Right ventricle myocardium superior (tissue), 1 donor: Measurements from ENCODE around the gene NFX1. TPM values are rescaled to one million over a fixed set of nuclear protein-coding genes. Genes with fewer than 3 reads are reported as not detected.
"Not testable (repeated sequence)": the region's sequence is repeated elsewhere in the genome, so short reads cannot be mapped to it uniquely, and the experiment has no call there.

Experiments used
- ATAC-seq: fragments of 200-7000 bp; cut with Tn5 transposase; one replicate; pipeline ENCODE4 v1.9.1; 2020; ENCODE audit warnings: mild to moderate bottlenecking; ENCODE audit not compliant: poor library complexity
- DNase-seq: peaks from one replicate; pipeline ENCODE4 v3.0.0-alpha.2; 2020
- intact Hi-C: fragments of 100-400 bp; cut with DNase I; formaldehyde crosslinking; loops from one replicate; pipeline ENCODE4 v1.11.2; 2022
- total RNA-seq: library from RNA; stranded (reverse); fragmentation: NEBNext Ultra II Directional; extraction: Animal tissue kit (Norgen Biotek cat#: 25700); gene quantifications from one replicate; pipeline ENCODE4 v1.2.1, GENCODE V29; 2021
- donor health status: DM: no; HTN: yes; CAD: no; lungs with severe emphysema.

The NFX1 gene
- total RNA-seq, 1 donor from 2014 or later: 26.2 TPM

DNA sequence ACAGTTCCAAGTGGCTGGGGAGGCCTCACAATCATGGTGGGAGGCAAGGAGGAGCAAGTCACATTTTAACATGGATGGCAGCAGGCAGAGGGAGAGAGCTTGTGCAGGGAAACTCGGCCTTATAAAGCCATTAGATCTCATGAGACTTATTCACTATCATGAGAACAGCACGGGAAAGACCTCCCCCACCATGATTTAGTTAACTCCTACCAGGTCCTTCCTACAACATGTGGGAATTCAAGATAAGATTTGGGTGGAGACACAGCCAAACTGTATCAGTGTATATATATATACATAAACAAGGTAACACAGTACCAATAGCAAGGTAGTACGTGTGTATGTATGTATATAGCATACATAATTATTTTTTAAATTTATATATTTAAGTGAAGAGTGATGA, 50.9 kb downstream of the NFX1 start:
- ATAC-seq (no peak), DNase-seq (no peak)
- intact Hi-C loops: no loop called here

DNA sequence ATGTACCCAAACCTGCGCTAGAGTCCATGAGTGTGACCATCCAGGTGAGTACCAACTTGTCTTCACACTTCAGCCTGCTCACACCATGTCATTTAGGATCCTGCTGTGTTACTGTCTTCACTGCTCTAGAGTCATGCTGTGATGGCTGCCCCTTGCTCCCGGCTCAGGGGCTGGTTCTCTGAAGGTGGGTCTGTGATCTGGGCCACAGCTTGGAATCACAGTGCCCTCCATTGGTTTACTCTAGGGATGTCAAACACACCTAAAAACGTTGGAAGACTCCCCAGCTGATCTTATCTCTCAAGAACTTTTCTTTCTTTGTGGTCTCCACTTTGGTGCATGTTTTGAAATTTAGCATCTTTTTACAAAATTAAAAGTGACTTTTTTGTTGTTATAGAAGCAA, 53.8 kb downstream of the NFX1 start:
- intact Hi-C loops: no loop called here
- DNase-seq (no peak), ATAC-seq (no peak)

DNA sequence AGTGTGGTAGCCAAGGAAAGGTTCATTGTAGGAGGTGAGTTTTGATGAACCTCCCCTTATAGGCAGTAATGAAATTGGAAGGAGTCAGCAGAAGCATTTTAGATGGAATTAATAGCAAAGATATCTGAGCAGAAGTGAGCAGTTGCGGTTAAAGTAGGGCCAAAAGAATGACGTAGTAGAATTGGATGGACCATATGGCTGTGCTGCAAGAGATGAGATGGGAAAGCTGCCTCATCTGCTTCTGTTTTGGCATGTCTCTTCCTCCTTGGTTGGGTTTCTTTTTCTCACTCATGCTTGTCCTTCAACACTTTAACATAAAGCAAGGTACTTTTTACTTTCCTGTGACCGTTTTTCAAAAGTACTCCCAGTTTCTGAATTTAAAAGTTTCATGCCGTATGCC, 56.2 kb downstream of the NFX1 start:
- intact Hi-C loops: no loop called here
- ATAC-seq (no peak), DNase-seq (no peak)

- intact Hi-C loops: no loop called here
- DNase-seq: no peak
- no peak for ATAC-seq
These were observed 58.7 kb downstream of the NFX1 start for GRCh38 chr9:33348998-33349397.

- intact Hi-C loops: no loop called here
- DNase-seq (no peak), ATAC-seq (peak; percentile 6)
These were observed 59.4 kb downstream of the NFX1 start for GRCh38 chr9:33349743-33350142.

DNA sequence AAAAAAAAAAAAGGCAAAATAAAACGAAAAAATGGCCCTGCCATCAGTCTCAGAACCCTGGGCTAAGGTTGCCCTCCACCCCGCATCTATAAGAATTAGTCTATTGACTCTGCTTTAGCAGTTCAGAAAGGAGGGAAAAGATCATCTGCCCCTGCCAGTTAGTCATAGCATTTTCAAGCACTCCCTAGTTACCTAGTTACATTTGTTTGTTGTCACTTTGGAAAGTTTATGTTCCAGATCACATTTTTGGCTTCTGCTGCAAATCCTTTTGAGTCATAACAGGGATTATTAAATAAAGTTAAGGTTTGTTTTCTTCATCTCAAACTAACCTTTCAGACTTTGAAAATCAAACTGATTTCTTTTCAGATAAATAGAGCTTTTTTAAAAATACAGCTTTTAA, 60.0 kb downstream of the NFX1 start:
- ATAC-seq (peak; percentile 76), DNase-seq (no peak)
- intact Hi-C loops: no loop called here

DNA sequence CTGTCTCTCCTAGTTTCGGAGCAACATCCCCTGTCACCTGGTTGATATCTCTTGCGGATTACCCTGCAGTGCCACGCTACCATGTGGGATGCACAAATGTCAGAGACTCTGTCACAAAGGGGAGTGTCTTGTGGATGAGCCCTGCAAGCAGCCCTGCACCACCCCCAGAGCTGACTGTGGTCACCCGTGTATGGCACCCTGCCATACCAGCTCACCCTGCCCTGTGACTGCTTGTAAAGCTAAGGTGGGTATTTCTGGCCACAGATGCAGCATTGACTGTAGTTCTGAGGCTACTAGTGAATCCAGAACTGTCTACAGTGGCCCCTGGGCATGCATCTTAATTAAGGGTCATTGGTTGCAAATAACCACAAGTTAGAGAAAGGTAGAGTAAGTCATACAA, 61.2 kb downstream of the NFX1 start:
- DNase-seq (no peak), ATAC-seq (peak; percentile 32)
- intact Hi-C loops: no loop called here

GRCh38 chr9:33354651-33355211, 64.4 kb downstream of the NFX1 start:
- DNase-seq: no peak
- ATAC-seq: no peak
- intact Hi-C loops: no loop called here

- intact Hi-C loops: no loop called here
- no peak for ATAC-seq
These were observed 65.6 kb downstream of the NFX1 start for GRCh38 chr9:33355933-33356332.

GRCh38 chr9:33358641-33359040, 68.3 kb downstream of the NFX1 start:
- intact Hi-C loops, DNase-seq, ATAC-seq: not testable (repeated sequence)

More at GRCh38 chr9:33355933-33356332, 65.6 kb downstream of the NFX1 start:
- DNase-seq: no peak

GRCh38 chr9:33364127-33364526, 73.8 kb downstream of the NFX1 start:
- ATAC-seq: no peak
- DNase-seq: no peak
- intact Hi-C loops: no loop called here

GRCh38 chr9:33364814-33365213, 74.5 kb downstream of the NFX1 start:
- intact Hi-C loops: not testable (repeated sequence)

GRCh38 chr9:33366979-33367480, 76.7 kb downstream of the NFX1 start:
- intact Hi-C loops: no loop called here
- ATAC-seq: no peak

More at GRCh38 chr9:33364814-33365213, 74.5 kb downstream of the NFX1 start:
- not testable (repeated sequence) for DNase-seq, ATAC-seq

DNA sequence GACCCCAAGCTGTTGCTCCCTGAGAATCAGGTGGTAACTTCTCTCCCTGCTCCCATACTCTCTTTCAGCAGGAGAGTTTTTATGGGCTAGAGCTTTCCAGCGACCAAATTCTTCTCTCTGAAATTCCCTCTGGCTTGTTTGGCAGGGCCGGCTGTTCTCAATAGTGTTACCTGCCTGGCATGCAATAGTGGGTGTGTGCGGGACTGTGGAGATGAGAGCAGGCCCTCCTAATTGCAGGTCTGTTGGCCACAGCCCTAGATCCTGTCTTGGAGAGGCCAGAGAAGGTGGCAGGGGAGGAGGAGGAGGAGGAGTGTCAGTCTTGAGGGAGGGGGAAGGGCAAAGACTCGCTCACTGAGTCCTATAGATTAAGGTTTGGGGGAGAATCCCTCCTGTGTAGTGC, 82.6 kb downstream of the NFX1 start:
- no peak for DNase-seq
- ATAC-seq: no peak
- intact Hi-C loops: loop anchor here (10.0 kb wide), 1 partner anchor 92 kb away; no protein-coding TSS in a partner anchor

More at GRCh38 chr9:33366979-33367480, 76.7 kb downstream of the NFX1 start:
- no peak for DNase-seq

GRCh38 chr9:33374190-33374589, 83.9 kb downstream of the NFX1 start:
- ATAC-seq (no peak), DNase-seq (no peak)
- intact Hi-C loops: loop anchor here (2.0 to 10.0 kb wide), 2 partner anchors 41 to 91 kb away; no protein-coding TSS in a partner anchor

DNA sequence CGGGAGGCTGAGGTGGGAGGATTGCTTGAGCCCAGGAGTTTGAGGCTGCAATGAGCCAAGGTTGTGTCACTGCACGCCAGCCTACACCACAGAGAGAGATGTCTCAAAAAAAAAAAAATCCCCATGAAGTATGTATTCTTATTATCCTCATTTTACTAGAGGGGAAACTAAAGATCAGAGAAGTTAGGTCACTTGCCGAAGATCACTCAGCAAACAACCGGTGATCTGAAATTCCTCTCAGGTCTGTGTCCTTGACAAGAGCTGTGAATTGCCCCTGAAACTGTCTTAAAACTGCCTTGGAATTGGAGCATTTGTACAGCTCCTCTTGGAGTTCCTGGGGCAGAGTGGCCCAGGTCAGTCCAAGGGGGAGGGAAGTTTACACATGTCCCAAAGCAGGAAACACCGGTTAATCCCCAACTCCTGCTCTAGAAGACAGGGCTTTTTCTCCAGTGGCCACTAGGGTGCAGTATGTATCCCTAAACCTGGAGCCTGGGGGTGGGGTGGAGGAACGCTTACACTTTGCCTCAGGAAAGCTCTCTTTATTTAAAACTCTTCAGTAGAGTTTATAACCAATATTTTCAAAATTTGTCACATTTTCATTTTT, 84.4 kb downstream of the NFX1 start:
- intact Hi-C loops: loop anchor here (2.0 to 10.0 kb wide), 2 partner anchors 40 to 90 kb away; no protein-coding TSS in a partner anchor
- ATAC-seq (peak; percentile 84), DNase-seq (peak; percentile 67)

GRCh38 chr9:33375238-33375840, 85.0 kb downstream of the NFX1 start:
- intact Hi-C loops: loop anchor here (2.0 to 10.0 kb wide), 2 partner anchors 39 to 89 kb away; no protein-coding TSS in a partner anchor
- DNase-seq (no peak), ATAC-seq (peak; percentile 36)

GRCh38 chr9:33375841-33376321, 85.6 kb downstream of the NFX1 start:
- DNase-seq: no peak
- intact Hi-C loops: loop anchor here (2.0 to 10.0 kb wide), 2 partner anchors 39 to 89 kb away; no protein-coding TSS in a partner anchor
- ATAC-seq: no peak

DNA sequence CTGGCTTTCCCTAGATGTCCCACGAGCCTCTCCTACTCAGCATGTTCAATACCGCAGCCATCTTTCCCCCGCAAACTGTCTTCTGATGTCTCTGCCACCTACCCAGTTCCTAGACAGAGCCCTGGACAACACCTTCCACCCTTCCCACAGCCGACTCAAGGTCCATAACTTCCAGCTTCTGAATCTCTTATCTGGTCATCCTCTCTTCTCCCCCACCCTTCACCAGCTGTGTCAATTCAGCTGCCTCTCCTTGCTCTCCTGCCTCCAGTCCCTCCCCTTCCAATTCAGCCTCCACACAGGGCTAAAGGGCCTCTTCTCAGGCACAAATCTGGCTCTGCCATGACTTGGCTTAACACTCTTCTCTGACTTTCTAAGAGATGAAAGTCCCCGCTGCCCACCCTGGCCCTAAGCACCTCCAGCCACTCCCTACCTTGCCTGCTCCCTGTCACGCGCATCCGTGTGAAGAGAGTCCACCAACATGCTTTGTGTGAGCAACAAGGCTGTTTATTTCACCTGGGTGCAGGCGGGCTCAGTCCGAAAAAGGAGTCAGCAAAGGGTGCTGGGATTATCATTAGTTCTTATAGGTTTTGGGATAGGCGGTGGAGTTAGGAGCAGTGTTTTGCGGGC, 86.9 kb downstream of the NFX1 start:
- DNase-seq (no peak), ATAC-seq (no peak)
- intact Hi-C loops: loop anchor here (10.0 kb wide), 1 partner anchor 88 kb away; no protein-coding TSS in a partner anchor
